Umbilical cord (tissue), 2 donors: Measurements from ENCODE around the gene CLEC3A. TPM values are rescaled to one million over a fixed set of nuclear protein-coding genes. Genes with fewer than 3 reads are reported as not detected.
"Not testable (repeated sequence)": the region's sequence is repeated elsewhere in the genome, so short reads cannot be mapped to it uniquely, and the experiment has no call there.

Source experiments
- DNase-seq: peaks from one replicate; pipeline ENCODE4 v3.0.0-alpha.2; 2015; ENCODE audit warnings: low spot score
- total RNA-seq: library from RNA; depleted of rRNA; stranded (reverse); fragments of >200 nt; gene quantifications from one replicate; pipeline ENCODE4 v1.2.3, GENCODE V29; 2014; ENCODE audit warnings: low replicate concordance; ENCODE audit not compliant: insufficient read depth

Gene CLEC3A
- total RNA-seq, 1 donor from 2014 or later, result not detected

- DNase-seq, result no peak
These were observed 5.7 kb downstream of the CLEC3A start for GRCh38 chr16:78028018-78028417.

- DNase-seq, result no peak
These were observed 12.2 kb downstream of the CLEC3A start for GRCh38 chr16:78034530-78034929.

GRCh38 chr16:78035012-78035411, 12.7 kb downstream of the CLEC3A start:
- no peak for DNase-seq

- no peak for DNase-seq
These were observed 18.0 kb downstream of the CLEC3A start for GRCh38 chr16:78040396-78040795.

- peak; percentile 85 for DNase-seq
These were observed 23.7 kb downstream of the CLEC3A start for GRCh38 chr16:78045865-78046581.

GRCh38 chr16:78048319-78048718, 26.0 kb downstream of the CLEC3A start:
- no peak for DNase-seq

GRCh38 chr16:78050734-78051400, 28.5 kb downstream of the CLEC3A start:
- DNase-seq, result no peak

GRCh38 chr16:78057803-78058564, 35.6 kb downstream of the CLEC3A start:
- DNase-seq, result no peak

- not testable (repeated sequence) for DNase-seq
These were observed 37.5 kb downstream of the CLEC3A start for GRCh38 chr16:78059806-78060205.

GRCh38 chr16:78060295-78060694, 37.9 kb downstream of the CLEC3A start:
- no peak for DNase-seq

- DNase-seq, result no peak
These were observed 38.5 kb downstream of the CLEC3A start for GRCh38 chr16:78060809-78061208.

- peak; percentile 33 for DNase-seq
These were observed 43.0 kb downstream of the CLEC3A start for GRCh38 chr16:78065319-78065718.

- no peak for DNase-seq
These were observed 47.6 kb downstream of the CLEC3A start for GRCh38 chr16:78069913-78070312.

- DNase-seq, result no peak
These were observed 49.9 kb downstream of the CLEC3A start for GRCh38 chr16:78072275-78072674.

GRCh38 chr16:78075800-78076199, 53.5 kb downstream of the CLEC3A start:
- no peak for DNase-seq

- no peak for DNase-seq
These were observed 59.0 kb downstream of the CLEC3A start for GRCh38 chr16:78081341-78081740.

Other genes starting within 250 kb of the CLEC3A start
- gene VAT1L, start 234.0 kb upstream of the CLEC3A start, total RNA-seq, result 58.0 TPM
- gene WWOX, start 77.1 kb downstream of the CLEC3A start, total RNA-seq, result 54.4 TPM